GM18526 (cell line): Measurements from ENCODE around the gene MAP4.

ENCODE experiments used
- POLR2A ChIP-seq: IDR thresholded peaks from 3 replicates; pipeline ENCODE4 v1.6.1; 2011; ENCODE audit not compliant: insufficient read length; ENCODE audit errors: extremely low read depth

MAP4 gene

DNA sequence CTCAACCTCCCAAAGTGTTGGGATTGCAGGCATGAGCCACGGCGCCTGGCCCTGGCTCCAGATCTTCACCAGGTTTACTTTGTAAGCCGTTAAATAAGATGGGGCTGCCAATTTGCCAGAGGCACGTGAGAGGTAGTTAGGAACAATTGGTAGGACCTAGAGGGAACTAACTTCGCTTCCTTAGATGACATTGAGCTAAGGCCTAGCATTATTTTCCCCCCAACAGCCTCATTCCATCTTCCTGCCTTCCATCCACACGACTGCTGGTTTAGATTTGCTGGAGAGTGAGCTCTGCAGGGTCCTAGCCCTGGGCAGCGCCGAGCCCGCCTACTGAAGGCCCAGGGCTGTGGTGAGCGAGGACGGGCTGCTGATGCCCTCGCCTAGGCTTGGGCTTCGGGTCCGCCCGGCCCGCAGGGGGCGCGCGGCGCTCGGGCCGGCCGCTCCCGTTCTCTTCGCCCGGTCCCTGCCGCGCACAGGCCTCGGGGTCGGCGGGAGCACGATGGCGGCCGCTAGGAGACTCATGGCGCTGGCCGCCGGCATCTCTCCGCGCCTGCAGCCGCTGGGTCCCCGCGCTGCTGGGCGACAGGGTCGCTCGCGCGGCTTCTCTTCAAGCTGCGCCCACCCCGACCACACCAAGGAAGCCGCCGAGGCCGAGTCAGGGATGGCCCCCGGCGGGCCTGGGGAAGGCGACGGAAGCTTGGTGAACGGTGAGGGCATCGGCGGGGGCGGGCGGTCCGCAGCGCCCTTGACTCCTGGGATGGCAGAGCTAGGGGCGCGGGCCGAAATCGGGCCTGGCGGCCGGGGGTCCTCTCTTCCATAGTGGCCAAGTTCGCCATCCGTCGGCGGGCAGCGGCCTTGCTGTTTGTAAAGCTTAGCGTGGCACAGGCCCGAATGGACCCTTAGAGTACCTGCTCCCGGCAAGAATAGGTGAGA lies 191.4 kb downstream of the MAP4 start:
- TF ChIP-seq POLR2A = peak; percentile 79

DNA sequence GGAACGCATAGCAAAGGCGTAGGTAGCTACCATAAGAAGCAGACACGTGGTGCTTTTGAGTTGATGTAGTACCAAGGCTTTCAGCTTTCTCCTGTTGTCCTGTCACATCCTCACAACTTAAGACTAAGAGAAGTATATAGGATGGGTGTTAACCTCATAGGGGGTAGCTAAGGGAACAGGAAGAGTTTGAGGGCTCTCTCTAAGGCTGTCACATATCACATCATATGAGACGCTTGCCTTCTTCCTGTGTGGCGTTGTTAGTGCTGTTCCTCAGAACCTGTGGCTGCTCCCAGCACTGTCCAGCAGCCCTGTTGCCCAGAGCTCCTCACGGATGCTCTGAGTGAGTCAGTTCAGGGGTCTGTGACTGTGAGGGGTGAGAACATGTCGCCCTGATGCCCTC lies 198.6 kb downstream of the MAP4 start:
- no peak for TF ChIP-seq POLR2A

DNA sequence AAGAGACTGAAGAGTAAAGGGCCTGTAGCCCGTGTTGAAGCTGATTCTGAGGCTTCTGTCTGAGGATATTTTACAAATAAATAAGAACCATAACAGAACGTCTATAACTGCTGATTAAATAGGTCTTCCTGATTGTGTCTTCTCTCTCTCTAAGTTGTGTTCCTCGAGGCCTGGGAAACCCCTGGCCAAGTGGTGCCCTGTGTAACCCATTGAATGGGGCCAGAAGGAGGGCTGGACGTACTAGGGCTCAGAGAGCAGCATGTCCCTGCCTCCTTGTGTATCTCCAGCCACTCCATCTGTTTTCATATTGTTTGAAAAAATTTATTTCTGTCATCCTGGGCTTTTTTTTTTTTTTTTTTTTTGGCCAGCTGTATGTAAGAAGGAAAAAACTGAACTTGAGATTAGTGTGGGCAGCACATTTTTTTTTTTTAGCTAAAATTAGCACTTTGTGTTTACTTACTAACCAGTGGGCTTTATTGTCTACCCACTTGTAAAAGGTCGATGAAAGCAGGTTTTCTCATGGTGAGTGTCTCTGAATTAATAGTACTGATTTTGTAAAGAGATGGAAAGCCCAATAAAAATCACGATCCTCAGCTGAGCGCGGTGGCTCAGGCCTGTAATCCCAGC lies 202.6 kb downstream of the MAP4 start:
- TF ChIP-seq POLR2A = no peak

DNA sequence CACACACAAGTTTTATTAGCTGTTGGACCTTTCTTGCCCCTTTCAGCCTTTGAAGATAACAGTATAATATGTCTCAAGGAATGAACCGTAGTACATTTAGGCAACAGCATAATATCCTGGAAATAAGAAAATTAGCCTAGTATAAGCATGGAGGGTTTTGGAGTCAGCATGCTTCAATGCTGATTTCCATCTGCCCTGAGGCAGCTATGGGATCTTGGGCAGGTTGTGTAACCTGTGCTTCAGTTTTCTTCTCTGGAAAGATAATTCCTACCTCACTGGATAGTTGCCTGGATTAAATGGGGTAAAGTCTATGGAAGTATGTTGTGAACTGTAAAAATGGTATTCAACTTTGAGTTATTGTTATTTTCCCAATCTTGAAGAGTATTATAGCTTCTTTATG lies 211.6 kb downstream of the MAP4 start:
- no peak for TF ChIP-seq POLR2A

DNA sequence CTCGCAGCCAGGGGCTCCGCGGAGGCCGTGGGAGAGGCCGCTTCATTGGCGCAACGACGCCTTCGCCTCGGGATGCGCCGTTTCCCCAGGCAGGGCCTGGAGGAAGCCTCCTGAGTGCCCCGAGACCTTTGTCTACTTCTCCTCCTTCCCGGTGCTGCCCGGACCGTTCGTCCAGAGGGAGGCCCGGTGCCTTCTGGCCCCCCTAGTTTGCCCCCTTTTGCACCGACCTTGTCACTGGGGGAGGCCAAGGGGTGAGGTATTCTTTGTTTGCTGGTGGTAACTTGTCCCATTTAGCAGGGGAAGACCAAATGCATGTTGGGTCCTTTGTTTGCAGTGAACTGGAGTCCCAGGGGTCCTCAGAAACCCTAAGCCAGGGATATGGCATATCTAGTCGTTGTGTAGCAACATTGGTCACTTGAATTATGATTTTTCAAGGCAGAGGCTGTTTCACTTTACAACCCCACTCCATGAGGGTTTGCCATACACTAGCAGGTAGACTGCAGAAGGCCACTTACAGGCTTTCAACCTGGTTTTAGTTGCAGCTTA lies 212.7 kb downstream of the MAP4 start:
- no peak for TF ChIP-seq POLR2A

DNA sequence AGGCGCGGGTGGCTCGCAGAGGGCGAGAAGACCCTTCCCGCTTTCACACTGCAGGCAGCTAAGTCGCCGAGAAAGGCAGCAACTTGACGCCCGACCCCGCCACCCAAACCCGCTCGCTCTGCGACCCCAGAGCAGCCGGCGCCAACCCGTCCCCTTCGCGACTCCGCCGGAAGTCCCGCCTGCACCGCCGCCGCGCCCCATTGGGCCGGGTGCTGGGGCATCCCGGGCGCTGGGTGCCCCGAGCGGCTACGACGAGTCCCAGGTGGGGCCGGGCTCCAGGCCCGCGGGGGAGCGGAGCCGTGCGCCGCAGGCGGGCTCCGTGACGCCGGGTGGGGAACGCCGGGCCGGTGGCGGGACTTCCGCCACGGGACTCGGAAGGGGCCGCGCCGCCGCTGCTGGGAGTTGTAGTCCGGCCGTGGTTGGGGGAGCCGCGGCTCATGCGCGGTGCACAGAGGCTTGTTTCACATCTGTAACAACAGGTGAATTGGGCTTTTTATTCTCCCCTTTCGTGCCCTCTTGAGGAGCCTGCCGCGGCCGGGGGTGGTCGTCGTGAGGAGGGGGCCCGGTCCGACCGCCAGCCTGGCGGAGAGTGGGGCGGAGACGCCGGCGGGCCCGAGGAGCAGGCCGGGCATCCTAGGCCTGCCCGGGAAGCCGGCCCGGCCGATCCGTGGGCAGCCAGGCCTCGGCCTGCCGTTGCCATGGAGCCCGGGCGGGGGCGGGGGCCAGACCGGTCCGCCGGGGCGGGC lies 213.3 kb downstream of the MAP4 start, which contains the start of gene DHX30:
DHX30 (plus strand) TSS at position 405 of the 746 bp plus-strand sequence. CDS start 7,546 bp downstream, outside the sequence.
- TF ChIP-seq POLR2A = peak; percentile 69
